AG04449 (cell line): ENCODE results near the gene LMF2.

ENCODE experiments used
- CTCF ChIA-PET: fragments of 350-600 bp; formaldehyde crosslinking; extraction: SDS; loops from one replicate; lab custom pipeline; 2021; ENCODE audit warnings: antibody characterized with exemption; lab: Yijun Ruan, JAX
- POLR2A ChIA-PET: fragments of 400-600, 350-600 bp; formaldehyde crosslinking; extraction: SDS; loops from one replicate; lab custom pipeline; 2020; ENCODE audit warnings: antibody characterized with exemption, inconsistent platforms; lab: Yijun Ruan, JAX
- DNase-seq: peaks from one replicate; pipeline ENCODE4 v3.0.0-alpha.2; 2010; ENCODE audit warnings: low read depth, low spot score
- H3K4me3 ChIP-seq: 2 replicates; pipeline ENCODE4 v1.5.1; 2011; ENCODE audit warnings: low read depth, mild to moderate bottlenecking, control low read depth, low read length
- TF ChIP-seq, protein P1 (sequence below): IDR thresholded peaks from one replicate; pipeline ENCODE4 v1.5.1; 2011; ENCODE audit warnings: mild to moderate bottlenecking, moderate library complexity, low read length, control low read depth, inconsistent platforms; ENCODE audit not compliant: insufficient read depth; ENCODE audit errors: missing control alignments

The LMF2 gene

DNA sequence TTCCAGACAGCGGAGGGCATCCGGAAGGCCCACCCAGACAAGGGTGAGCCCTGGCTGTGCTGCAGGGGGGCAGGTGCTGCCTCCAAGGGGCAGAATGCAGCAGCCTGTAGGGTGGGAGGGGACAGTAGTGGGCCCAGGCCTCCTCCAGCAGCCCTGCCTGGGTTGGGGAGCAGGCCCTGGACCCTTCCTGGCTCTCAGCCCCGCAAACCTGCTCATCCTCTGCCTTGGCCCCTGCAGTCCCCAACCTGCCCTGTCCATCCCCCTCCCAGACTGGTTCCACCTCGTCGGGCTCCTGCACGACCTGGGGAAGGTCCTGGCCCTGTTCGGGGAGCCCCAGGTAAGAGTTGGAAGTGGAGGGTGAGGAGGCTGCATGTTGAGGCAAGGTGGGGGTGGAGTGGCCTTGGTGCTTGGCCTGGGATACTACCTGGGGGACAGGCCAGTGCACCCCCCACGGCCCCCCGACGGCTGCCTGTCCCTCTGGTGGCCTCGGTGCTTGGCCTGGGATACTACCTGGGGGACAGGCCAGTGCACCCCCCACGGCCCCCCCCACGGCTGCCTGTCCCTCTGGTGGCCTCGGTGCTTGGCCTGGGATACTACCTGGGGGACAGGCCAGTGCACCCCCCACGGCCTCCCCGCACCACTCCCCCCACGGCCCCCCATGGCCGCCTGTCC lies 19.4 kb downstream of the LMF2 start:
- ChIA-PET CTCF (no interaction called here), POLR2A (no interaction called here)
- TF ChIP-seq, protein P1, sequence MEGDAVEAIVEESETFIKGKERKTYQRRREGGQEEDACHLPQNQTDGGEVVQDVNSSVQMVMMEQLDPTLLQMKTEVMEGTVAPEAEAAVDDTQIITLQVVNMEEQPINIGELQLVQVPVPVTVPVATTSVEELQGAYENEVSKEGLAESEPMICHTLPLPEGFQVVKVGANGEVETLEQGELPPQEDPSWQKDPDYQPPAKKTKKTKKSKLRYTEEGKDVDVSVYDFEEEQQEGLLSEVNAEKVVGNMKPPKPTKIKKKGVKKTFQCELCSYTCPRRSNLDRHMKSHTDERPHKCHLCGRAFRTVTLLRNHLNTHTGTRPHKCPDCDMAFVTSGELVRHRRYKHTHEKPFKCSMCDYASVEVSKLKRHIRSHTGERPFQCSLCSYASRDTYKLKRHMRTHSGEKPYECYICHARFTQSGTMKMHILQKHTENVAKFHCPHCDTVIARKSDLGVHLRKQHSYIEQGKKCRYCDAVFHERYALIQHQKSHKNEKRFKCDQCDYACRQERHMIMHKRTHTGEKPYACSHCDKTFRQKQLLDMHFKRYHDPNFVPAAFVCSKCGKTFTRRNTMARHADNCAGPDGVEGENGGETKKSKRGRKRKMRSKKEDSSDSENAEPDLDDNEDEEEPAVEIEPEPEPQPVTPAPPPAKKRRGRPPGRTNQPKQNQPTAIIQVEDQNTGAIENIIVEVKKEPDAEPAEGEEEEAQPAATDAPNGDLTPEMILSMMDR = no peak
- no peak overlapping the region for H3K4me3 ChIP-seq
- DNase-seq = no peak

DNA sequence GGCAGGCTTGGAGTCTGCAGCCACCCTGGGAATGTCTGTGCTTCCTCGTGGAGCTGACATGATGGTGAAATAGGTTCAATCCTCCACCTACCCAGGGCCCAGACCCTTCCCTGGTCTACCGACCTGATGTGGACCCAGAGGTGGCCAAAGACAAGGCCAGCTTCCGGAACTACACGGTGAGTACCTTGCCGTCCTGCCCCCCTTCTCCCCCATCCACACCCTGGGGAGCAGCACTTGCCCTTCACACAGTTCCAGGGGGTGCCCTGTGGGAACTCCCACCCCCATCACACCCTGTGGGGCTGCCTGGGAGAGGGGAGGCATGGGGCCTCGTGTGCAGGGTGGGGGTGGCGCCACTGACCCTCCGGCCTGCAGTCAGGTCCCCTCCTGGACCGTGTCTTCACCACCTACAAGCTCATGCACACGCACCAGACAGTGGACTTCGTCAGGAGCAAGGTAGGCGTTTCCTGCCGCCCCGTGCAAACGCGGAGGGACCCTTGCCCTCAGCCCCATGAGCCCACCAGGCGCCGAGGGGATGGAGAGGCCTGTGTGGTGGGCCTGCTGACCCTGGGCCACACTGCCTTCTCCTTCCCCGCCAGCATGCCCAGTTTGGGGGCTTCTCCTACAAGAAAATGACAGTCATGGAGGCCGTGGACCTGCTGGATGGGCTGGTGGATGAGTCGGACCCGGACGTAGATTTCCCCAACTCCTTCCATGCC lies 20.1 kb downstream of the LMF2 start:
- CTCF ChIA-PET = interaction anchor here (3.8 kb wide), 1 partner anchor 10 kb away, joined by 24 read pairs; no protein-coding TSS in a partner anchor
- DNase-seq = no peak
- TF ChIP-seq, protein P1 = no peak
- no peak overlapping the region for H3K4me3 ChIP-seq
- POLR2A ChIA-PET = interaction anchor here (0.5 to 1.2 kb wide), 4 partner anchors 20 to 216 kb away, joined by 3 to 4 read pairs (median 3); partner anchors contain the start of genes LMF2 and SCO2

DNA sequence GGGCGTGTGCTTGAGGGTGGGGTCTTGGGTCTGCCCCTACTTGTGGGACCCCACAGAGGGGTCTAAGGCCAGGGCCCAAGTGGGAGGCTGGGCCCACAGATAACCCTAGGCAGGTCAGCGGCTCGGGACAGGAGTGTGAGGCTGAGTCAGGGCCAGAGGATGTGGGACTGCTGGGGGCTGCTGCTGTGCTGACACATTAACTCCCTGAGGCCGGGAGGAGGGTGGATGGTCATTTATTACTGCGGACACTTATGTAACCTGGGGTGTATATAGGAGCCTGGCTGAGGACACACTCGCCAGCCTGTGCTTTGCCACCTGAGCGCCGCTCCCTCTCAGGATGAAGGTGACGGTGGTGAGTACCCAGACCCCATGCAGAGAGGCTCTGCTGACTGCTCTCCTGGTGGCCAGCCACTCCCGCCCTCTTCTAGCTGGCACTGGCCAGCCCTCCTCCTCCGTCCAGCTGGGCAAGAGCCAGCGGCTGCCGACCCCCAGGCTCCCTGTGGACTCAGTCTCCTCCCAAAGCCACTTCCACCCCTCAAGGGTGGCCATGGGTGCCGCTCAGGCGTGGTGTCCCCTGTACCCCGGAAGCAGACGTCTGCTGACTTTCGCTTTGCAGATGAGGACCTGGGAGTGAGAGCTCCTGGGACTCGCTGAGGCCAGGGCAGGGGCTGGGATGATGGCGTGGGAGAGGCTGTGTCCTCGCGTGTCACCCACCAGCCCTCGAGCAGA lies 20.8 kb downstream of the LMF2 start, which contains the start of gene MIOX:
TSS of gene MIOX (plus strand) at position 299 of the 729 bp plus-strand sequence. CDS start at position 338, 39 bp downstream.
- CTCF ChIA-PET = interaction anchor here (3.8 kb wide), 1 partner anchor 11 kb away, joined by 24 read pairs; no protein-coding TSS in a partner anchor
- DNase-seq = no peak
- TF ChIP-seq, protein P1 = no peak
- POLR2A ChIA-PET = interaction anchor here (0.5 to 1.2 kb wide), 4 partner anchors 21 to 215 kb away, joined by 3 to 4 read pairs (median 3); partner anchors contain the start of genes LMF2 and SCO2
- no peak within 1 kb of the TSS for H3K4me3 ChIP-seq

DNA sequence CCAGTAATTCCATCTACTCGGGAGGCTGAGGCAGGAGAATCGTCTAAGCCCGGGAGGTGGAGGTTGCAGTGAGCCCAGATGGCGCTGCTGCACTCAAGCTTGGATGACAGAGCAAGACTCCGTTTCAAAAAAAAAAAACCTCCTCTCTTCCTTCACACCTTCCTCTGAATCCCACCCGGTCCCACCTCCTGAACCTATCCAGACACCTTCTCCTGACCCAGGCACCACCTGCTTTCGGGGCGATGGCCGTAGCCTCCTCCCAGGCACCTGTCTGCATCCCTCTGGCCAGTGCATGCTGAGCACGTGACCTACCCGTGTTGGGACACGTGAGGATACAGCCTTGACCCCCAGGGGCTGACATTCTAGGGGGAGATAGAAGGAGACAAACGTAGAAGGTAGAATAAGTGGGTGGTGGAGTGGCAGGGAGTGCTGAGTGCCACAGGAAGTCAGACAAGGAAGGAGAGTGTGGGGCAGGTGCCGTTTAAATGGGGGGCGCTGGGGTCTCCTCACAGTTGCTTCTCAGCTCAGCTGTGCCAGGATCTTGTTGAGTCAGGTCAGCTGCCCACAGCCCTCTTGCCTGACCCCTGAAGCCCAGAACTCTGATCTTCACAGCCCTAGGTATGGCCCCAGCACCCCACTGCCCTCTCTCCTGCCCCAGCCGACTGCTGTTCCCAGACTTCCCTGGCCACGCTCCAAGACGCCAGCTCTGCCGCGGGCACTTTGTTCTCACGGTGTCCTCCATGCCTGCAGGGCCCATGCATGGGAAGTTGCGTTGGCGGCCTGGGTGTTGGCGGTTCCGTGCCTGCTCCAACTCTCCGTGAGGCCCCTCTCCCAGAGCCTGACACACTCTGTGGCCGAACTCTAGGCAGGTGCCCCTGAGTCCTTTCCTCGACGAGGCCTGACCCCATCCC lies 22.0 kb downstream of the LMF2 start:
- TF ChIP-seq, protein P1 = no peak
- no peak for DNase-seq
- ChIA-PET CTCF (interaction anchor here (3.8 kb wide), 1 partner anchor 12 kb away, joined by 24 read pairs; no protein-coding TSS in a partner anchor), POLR2A (interaction anchor here (0.6 kb wide), 1 partner anchor 214 kb away, joined by 3 read pairs; no protein-coding TSS in a partner anchor)
- H3K4me3 ChIP-seq = no peak overlapping the region

DNA sequence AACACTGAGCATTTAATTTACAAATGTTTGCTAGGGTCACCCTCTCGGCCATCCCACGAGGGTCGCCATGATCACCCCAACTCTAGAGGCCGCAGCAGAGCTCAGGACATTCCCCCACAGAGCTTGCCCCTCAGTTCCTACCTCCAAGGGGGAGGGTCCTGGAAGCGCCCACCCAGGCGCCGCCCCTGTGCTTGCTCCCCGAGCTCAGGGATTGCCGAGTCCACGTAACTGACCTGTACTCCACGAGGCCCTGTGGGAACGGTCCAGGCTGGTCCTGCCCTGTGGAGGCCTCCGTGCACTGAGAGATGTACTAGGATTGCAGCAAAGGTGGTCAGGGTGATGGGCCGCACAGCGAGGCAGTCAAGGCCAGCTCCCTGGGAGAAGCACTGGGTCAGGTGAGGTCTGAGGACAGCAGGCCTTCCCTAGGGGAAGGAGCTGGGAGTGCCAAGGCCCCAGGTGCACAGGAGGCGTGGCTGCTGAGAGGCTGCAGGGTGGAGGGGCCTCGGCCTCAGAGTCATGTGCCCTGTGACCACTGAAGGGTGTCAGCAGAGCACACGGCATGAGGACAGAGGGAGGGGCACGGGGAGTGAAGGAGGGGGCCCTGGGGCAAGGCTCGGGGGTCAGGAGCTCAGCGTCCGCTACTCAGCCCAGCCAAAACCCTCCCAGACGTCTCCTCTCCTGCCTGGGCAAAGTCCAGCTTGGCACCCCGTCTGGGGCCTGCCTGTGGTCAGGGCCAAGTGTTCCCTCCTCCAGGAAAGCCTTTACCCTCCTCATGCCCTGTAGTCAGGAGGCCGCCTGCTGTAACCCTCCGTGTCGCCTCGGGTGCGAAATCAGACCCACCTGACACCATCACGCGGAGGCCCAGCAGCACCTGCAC lies 23.3 kb downstream of the LMF2 start:
- no peak overlapping the region for H3K4me3 ChIP-seq
- TF ChIP-seq, protein P1 = no peak
- no peak for DNase-seq
- ChIA-PET CTCF (interaction anchor here (1.0 to 3.8 kb wide), 2 partner anchors 13 to 21 kb away, joined by 3 to 24 read pairs; no protein-coding TSS in a partner anchor), POLR2A (no interaction called here)
